ENCODE data around the gene GTF2H2C.
"Not testable (repeated sequence)": the region's sequence is repeated elsewhere in the genome, so short reads cannot be mapped to it uniquely, and the experiment has no call there.

Gene GTF2H2C

GRCh38 chr5:69566172-69566571 lies 6.2 kb downstream of the GTF2H2C start:
- not testable (repeated sequence) for DNase-seq (ENCODE audit: low read depth, low spot score)

- not testable (repeated sequence) for DNase-seq (ENCODE audit: low read depth, low spot score)
Measured at GRCh38 chr5:69568072-69568471, 8.1 kb downstream of the GTF2H2C start.

- DNase-seq (ENCODE audit: low read depth, low spot score) = not testable (repeated sequence)
Measured at GRCh38 chr5:69583356-69583755, 23.4 kb downstream of the GTF2H2C start.

GRCh38 chr5:69596114-69596840 lies 36.3 kb downstream of the GTF2H2C start:
- DNase-seq (ENCODE audit: low read depth, low spot score) = not testable (repeated sequence)

GRCh38 chr5:69601947-69602346 lies 42.0 kb downstream of the GTF2H2C start:
- not testable (repeated sequence) for DNase-seq (ENCODE audit: low read depth, low spot score)

- DNase-seq (ENCODE audit: low read depth, low spot score) = not testable (repeated sequence)
Measured at GRCh38 chr5:69606839-69607238, 46.8 kb downstream of the GTF2H2C start.

- DNase-seq (ENCODE audit: low read depth, low spot score) = not testable (repeated sequence)
Measured at GRCh38 chr5:69607750-69608149, 47.8 kb downstream of the GTF2H2C start.

- not testable (repeated sequence) for DNase-seq (ENCODE audit: low read depth, low spot score)
Measured at GRCh38 chr5:69608861-69609496, 49.0 kb downstream of the GTF2H2C start.

GRCh38 chr5:69614843-69615242 lies 54.9 kb downstream of the GTF2H2C start:
- DNase-seq (ENCODE audit: low read depth, low spot score) = not testable (repeated sequence)

GRCh38 chr5:69631879-69632278 lies 71.9 kb downstream of the GTF2H2C start:
- DNase-seq (ENCODE audit: low read depth, low spot score) = not testable (repeated sequence)
